Lower lobe of right lung (tissue), 2 donors: ENCODE data around the gene ITPK1. TPM values are rescaled to one million over a fixed set of nuclear protein-coding genes. Genes with fewer than 3 reads are reported as not detected.

Experiments
- ATAC-seq, 2 donors: fragments of 200-7000 bp; cut with Tn5 transposase; one replicate each; pipeline ENCODE4 v1.9.1; 2020 to 2022; ENCODE audit warnings: mild to moderate bottlenecking in 2 of 2, moderate library complexity in 2 of 2
- DNase-seq: peaks from one replicate; pipeline ENCODE4 v3.0.0-alpha.2; 2020
- H3K27ac ChIP-seq: fragments of 200-600 bp; one replicate; pipeline ENCODE4 v1.8.0; 2022
- H3K27me3 ChIP-seq: fragments of 200-600 bp; one replicate; pipeline ENCODE4 v1.8.0; 2022; ENCODE audit warnings: low read depth
- H3K36me3 ChIP-seq: fragments of 200-600 bp; one replicate; pipeline ENCODE4 v1.8.0; 2022; ENCODE audit warnings: mild to moderate bottlenecking
- H3K4me1 ChIP-seq: fragments of 200-600 bp; one replicate; pipeline ENCODE4 v1.8.0; 2022
- H3K4me3 ChIP-seq: fragments of 200-600 bp; one replicate; pipeline ENCODE4 v1.8.0; 2022; ENCODE audit warnings: mild to moderate bottlenecking
- H3K9me3 ChIP-seq: fragments of 200-600 bp; one replicate; pipeline ENCODE4 v1.8.0; 2022
- CTCF ChIP-seq: fragments of 200-600 bp; IDR thresholded peaks from one replicate; pipeline ENCODE4 v1.8.0; 2022; ENCODE audit warnings: antibody characterized with exemption, mild to moderate bottlenecking
- intact Hi-C: fragments of 100-400 bp; cut with DNase I; formaldehyde crosslinking; loops from one replicate; pipeline ENCODE4 v1.11.0; 2022
- total RNA-seq: library from RNA; stranded (reverse); fragmentation: NEBNext Ultra II Directional; extraction: Animal tissue kit (Norgen Biotek cat#: 25700); gene quantifications from one replicate; pipeline ENCODE4 v1.2.1, GENCODE V29; 2021
- donor health status: DM: no; HTN: yes; CAD: no; lungs with severe emphysema.

The ITPK1 gene
- total RNA-seq, 1 donor from 2014 or later = 129 TPM

GRCh38 chr14:93004699-93005082, 111.0 kb downstream of the ITPK1 start:
- no peak for TF ChIP-seq CTCF
- DNase-seq = no peak
- peaks cover 31% of the 10 kb centered on the region for H3K4me1 ChIP-seq
- H3K36me3 ChIP-seq = no peaks in the 10 kb centered on the region
- no peaks in the 10 kb centered on the region for H3K9me3 ChIP-seq
- no peak overlapping the region for H3K27ac ChIP-seq
- intact Hi-C loops = no loop called here
- H3K27me3 ChIP-seq = no peaks in the 10 kb centered on the region
- ATAC-seq = no peak
- no peak overlapping the region for H3K4me3 ChIP-seq

GRCh38 chr14:93003945-93004698, 111.6 kb downstream of the ITPK1 start:
- Histone ChIP-seq H3K27ac (no peak overlapping the region), H3K27me3 (no peaks in the 10 kb centered on the region), H3K4me1 (peaks cover 25% of the 10 kb centered on the region), H3K4me3 (no peak overlapping the region), H3K36me3 (no peaks in the 10 kb centered on the region), H3K9me3 (no peaks in the 10 kb centered on the region)
- intact Hi-C loops = no loop called here
- DNase-seq (no peak), ATAC-seq (no peak)
- TF ChIP-seq CTCF = no peak

GRCh38 chr14:93002851-93003298, 112.8 kb downstream of the ITPK1 start:
- Histone ChIP-seq H3K36me3 (no peaks in the 10 kb centered on the region), H3K4me3 (no peak overlapping the region), H3K9me3 (no peaks in the 10 kb centered on the region), H3K4me1 (peaks cover 13% of the 10 kb centered on the region), H3K27ac (no peak overlapping the region), H3K27me3 (no peaks in the 10 kb centered on the region)
- DNase-seq (no peak), ATAC-seq (no peak)
- TF ChIP-seq CTCF = no peak
- intact Hi-C loops = no loop called here

- H3K36me3 ChIP-seq = peaks cover 2% of the 10 kb centered on the region
- H3K4me1 ChIP-seq = peaks cover 5% of the 10 kb centered on the region
- H3K9me3 ChIP-seq = no peaks in the 10 kb centered on the region
- intact Hi-C loops = no loop called here
- H3K27ac ChIP-seq = no peak overlapping the region
- DNase-seq (no peak), ATAC-seq (no peak)
- TF ChIP-seq CTCF = no peak
- H3K4me3 ChIP-seq = no peak overlapping the region
- H3K27me3 ChIP-seq = no peaks in the 10 kb centered on the region
These were observed 113.7 kb downstream of the ITPK1 start for GRCh38 chr14:93002049-93002448.

GRCh38 chr14:92998946-92999345, 116.8 kb downstream of the ITPK1 start:
- Histone ChIP-seq H3K4me1 (no peaks in the 10 kb centered on the region), H3K27me3 (no peaks in the 10 kb centered on the region), H3K36me3 (peaks cover 8% of the 10 kb centered on the region), H3K4me3 (no peak overlapping the region), H3K9me3 (no peaks in the 10 kb centered on the region), H3K27ac (no peak overlapping the region)
- ATAC-seq (no peak), DNase-seq (no peak)
- TF ChIP-seq CTCF = no peak
- intact Hi-C loops = no loop called here
